Fibroblast of pulmonary artery (primary cell): ENCODE measurements around the gene ANKRD44.

Source experiments
- DNase-seq: peaks from one replicate; pipeline ENCODE4 v3.0.0-alpha.2; 2010; ENCODE audit warnings: low read depth
- H3K4me3 ChIP-seq: replicated peaks from 2 replicates; pipeline ENCODE4 v1.5.1; 2011; ENCODE audit warnings: low read depth, mild to moderate bottlenecking, control low read depth, low read length, moderate library complexity
- CTCF ChIP-seq: IDR thresholded peaks from 2 replicates; pipeline ENCODE4 v1.5.1; 2011; ENCODE audit warnings: mild to moderate bottlenecking, control low read depth, low read length, inconsistent platforms; ENCODE audit errors: missing control alignments

Gene ANKRD44

GRCh38 chr2:197264332-197264731 lies 46.2 kb downstream of the ANKRD44 start:
- no peak for DNase-seq
- TF ChIP-seq CTCF = no peak
- no peak overlapping the region for H3K4me3 ChIP-seq

GRCh38 chr2:197263077-197263476 lies 47.5 kb downstream of the ANKRD44 start:
- no peak for TF ChIP-seq CTCF

GRCh38 chr2:197261808-197262226 lies 48.8 kb downstream of the ANKRD44 start:
- DNase-seq = peak; percentile 36
- no peak for TF ChIP-seq CTCF
- no peak overlapping the region for H3K4me3 ChIP-seq

More at GRCh38 chr2:197263077-197263476, 47.5 kb downstream of the ANKRD44 start:
- DNase-seq = no peak
- H3K4me3 ChIP-seq = no peak overlapping the region

GRCh38 chr2:197259470-197259999 lies 51.0 kb downstream of the ANKRD44 start:
- no peak overlapping the region for H3K4me3 ChIP-seq
- no peak for DNase-seq
- no peak for TF ChIP-seq CTCF

- no peak overlapping the region for H3K4me3 ChIP-seq
- DNase-seq = peak; percentile 58
- TF ChIP-seq CTCF = no peak
Observed at GRCh38 chr2:197258580-197258979, 52.0 kb downstream of the ANKRD44 start.

GRCh38 chr2:197256547-197257170 lies 53.9 kb downstream of the ANKRD44 start:
- no peak for DNase-seq
- TF ChIP-seq CTCF = no peak
- no peak overlapping the region for H3K4me3 ChIP-seq

- no peak for DNase-seq
- no peak overlapping the region for H3K4me3 ChIP-seq
- no peak for TF ChIP-seq CTCF
Observed at GRCh38 chr2:197256021-197256420, 54.6 kb downstream of the ANKRD44 start.
